Measurements from ENCODE around the gene MYEF2.

The MYEF2 gene

DNA sequence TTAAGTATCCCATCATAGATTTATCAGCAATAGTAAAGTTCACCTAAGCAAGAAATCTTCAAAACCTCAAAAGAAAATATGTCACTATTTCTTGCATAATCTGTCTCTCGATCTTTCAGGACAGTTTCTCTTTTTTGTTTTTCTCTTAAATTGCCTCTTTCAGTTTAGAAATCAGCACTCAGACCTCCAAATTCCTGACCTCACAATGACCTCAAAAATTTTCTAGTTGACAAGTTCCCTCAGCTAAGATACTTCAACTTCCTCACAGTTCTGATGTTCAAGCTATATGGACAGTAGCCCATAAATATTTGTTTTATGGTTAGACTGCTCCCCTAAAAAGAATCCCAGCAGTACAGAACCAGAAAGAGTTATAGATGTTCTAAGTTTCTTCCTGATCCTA is 33.2 kb downstream of the MYEF2 start:
- no peak for DNase-seq

DNA sequence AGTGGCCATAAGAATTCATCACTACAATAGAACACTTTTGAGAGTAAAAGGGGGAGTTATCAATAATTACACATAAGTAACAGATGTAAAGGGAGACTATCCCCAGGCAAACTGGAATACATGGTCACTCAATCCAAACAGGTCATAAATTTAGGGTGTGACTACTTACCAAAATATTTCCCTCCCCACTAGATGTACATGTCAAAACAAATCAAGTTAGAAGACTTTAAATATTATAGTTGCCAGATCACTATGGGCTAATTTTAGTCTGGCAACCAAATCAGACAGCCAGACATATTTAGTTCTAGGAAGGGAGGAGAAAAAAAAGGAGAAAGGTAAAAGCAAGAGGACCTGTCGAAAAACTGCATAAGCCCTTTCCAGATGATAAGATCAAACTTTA is 34.2 kb downstream of the MYEF2 start:
- DNase-seq: no peak

DNA sequence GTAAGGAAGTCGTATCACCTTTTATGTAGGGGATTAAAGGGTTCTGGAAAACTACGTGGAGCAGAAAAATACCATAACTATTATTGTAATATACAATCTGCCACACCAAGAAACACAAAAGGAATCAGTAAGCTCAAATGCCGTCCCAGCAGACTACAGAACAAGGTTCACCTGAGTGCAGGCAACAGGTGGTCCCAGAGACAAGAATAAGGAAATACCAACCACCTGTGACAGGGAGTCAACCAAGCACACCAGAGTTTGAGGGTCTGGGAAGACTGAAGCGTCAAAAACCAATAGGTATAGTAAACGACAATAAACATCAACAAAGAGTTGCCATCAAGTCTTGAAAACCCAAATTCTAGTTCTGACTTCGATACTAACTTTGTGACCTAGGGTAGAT is 45.2 kb downstream of the MYEF2 start:
- DNase-seq: no peak

DNA sequence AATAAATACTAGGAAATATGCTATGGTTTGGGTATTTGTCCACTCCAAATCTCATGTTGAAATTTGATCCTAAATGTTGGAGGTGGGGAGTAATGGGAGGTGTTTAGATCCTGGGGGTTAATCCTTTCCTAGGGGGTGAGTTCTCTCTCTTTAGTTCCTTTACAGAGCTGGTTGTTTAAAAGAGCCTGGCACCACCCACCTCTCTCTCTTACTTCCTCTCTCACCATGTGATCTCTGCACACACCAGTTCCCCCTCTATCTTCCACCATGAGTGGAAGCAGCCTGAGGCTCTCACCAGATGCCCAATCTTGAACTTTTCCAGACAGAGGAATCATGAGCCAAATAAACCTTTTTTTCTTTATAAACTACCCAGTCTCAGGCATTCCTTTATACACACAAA is 46.8 kb downstream of the MYEF2 start:
- DNase-seq: no peak

DNA sequence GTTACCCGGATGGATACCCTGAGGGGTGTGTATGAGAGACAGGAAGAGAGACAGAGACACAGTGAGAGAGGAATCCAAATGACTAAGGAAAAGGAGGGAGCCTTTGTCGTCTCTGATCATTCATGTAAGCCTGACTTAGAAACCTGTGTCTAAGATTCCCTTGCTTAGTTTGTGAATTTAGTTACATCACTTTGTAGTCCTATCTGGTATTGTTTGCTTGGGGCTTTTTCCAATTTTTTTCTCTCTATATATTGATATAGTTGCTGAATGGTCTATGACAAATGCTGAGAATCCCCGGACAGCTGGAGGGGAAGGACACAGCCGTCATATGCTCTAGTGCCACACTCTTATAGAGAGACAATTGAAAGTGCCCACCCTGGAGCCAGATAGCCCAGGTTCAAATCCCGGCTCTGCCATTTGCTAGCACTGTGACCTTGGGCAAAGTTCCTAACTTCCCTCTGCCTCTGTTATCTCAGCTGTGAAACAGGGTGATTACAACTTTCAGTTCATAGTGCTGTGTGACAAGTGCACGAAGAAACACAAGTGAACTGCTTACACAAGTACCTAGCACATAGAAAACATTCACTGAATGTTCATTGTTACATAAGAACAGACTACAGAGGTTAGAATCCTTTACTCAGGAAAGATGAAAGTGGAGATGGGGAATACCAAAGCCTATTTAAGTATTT is 51.3 kb downstream of the MYEF2 start:
- no peak for DNase-seq

DNA sequence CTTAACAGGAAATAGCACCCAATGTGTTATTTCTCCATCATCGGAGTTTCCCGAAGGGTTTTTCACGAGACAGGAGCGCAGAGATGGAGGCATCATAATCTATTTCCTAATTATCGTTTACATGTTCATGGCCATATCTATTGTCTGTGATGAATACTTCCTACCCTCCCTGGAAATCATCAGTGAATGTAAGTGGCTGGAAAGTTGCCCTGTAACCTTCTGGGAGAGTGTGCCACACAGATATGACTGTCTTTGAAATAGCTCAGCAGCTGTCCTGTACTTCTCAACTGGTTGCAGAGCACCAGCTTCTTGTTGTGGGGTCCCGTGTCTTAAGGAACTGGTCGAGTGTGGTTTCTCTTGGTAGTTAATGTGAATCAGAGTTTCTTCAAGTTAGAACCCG is 56.2 kb downstream of the MYEF2 start:
- no peak for DNase-seq

DNA sequence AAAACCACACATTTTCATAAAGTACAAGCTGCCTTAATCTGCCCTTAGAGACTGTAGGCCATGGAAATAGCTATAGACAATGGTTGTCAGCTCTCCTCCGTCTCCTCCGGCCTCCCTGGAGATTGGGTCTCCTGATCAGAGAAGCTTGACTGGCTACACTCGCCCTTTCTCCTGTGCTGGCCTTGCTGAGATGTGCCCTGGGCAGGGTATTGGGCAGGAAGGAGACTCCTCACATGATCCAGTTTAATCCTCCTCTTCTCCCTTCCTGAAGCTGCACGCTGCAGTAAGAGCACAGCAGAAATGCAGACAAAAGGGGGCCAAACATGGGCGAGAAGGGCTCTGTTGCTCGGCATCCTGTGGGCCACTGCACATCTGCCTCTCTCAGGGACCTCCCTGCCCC is 57.4 kb downstream of the MYEF2 start, which contains the start of gene SLC24A5:
TSS of gene SLC24A5 (plus strand) at position 246 of the 400 bp plus-strand sequence. CDS start at position 301, 55 bp downstream.
- DNase-seq: no peak

DNA sequence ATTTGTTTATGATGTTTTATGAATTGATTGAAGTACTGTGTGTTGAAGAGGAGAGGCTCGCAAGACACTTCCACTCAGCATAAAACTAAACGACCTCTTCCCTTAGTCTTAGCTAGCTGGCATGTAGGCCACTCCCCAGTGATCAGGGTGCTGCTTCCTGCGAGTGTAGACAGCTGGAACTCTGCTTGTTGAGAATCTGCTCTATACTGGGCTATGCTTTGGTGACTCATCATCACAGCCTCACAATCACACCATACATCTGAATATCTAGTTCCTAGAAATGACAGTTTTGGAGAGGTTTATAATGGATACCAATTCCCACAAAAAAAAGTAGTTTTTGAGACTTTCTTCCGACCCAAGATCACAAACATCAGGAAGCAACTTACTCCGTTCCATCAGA is 58.8 kb downstream of the MYEF2 start:
- DNase-seq: no peak

DNA sequence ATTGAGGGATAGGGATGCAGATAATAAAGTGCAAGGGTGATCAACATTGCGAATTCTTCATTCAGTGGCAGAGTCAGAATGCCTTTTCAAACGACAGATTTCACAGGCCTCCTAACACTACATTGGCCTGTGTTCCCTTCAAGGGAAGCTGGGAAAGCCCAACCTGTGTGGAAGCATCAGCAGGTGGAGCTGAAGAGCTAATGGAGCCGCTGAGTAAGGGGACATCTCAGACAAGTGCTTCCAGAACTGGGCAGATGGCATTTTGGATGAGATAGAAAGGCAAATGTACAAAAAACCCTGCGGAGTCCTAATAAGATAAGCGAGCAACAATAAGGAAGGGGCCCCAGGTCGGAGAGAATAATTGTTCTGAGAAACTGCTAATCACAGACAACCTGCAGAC is 65.9 kb downstream of the MYEF2 start:
- DNase-seq: no peak

DNA sequence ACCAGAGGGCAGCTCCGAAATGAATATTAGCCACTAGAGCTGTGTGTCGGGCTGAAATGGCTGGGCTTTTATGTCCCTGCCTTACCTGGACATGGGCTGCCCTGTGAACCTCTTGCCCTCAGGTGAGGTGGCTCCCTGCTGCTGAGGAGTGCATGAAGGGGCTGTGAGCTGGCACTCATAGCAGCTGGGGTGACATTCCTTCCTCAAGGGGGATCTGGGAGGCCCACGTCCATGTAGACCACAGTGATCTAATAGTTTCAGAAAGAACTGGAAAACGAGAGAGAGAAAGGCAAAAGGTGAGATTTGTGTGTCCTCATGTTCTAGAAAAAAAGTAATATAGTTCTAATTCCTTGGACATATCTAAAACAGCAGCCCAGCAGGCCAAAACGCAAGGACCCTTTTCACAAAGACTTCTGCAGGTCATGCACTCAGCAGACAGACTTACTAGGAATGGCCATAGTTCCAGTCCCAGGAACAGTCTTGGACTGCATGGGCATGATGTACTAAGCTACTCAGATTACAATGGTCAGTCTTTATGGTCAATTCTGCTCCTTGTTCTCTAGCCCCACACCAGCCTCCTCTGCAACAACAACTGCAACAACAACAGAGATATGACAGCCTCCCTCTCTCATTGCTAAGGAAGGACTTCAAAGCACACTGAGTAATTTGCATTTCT is 68.1 kb downstream of the MYEF2 start:
- no peak for DNase-seq

DNA sequence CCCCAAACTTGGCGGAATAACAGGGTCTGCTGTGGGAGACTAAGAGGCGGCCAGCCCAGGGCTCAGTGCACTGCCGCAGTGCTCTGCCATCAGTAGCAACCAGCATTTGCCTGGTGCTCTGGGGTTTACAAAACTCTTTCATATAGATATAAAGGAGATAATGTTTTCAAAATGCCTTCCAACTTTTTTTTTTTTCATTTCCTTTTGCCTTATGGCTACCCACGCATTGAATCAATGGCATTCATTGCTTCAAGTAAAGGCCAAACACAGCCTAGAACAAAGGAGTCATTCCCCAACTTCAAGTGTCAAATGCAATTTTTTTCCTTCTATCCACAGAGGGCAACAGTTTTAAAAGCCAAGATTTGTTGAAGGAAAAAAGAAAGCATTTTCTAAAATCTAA is 68.9 kb downstream of the MYEF2 start:
- no peak for DNase-seq

DNA sequence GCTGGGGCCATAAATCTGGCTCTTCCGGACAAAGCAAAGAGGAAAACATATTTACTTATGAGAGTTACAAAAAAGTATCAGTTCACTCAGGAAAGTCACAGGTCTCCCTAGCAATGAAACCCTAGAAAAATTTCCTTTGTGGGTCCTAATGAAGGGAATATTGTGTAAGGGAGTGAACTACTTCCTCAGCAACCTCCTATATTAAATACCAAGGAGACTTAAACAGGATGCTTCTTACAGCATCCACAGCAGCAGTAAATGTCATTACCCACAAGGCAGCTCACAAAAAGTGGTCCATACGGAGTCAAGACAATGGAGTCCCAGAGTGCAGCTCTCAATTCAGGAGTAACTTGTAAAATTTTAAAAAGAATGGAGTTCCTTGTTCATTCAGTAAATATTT is 72.2 kb downstream of the MYEF2 start:
- no peak for DNase-seq

DNA sequence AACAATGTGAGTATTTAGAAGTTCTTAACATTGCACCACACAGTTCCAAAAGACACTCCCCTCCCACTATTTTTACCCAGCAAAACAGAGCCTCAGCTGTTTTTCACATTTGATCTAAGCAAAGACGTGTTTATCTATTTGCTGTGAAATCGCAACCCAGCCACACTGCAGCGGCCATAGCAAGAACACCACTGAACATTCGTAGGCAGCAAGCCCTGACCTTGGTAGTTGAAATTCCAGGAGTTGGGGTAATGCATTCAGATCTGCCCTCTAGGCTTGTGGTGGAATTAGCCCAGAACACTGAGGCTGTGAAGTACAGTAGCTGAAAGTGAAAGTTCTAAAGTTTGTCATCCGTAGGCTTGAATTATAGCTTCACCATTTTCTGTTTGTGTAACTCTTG is 74.4 kb downstream of the MYEF2 start:
- no peak for DNase-seq

DNA sequence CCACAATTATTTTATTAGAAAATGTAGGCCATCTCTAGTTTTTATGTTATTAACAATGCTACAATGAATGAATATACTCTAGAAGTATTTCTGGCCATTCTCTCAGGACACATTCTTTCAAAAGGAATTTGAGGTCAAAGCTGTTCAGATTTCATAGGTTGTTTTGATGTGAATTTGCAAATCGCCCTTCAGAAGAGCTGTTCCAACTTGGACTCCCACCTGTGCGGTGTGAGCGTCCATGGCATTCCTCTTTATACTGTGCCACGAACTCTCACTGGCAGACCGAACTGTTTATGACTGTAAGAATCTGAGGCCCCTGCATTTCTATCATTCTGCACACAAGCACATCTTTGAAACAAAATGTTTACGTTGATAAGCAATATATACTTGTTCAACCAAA is 75.9 kb downstream of the MYEF2 start:
- no peak for DNase-seq

DNA sequence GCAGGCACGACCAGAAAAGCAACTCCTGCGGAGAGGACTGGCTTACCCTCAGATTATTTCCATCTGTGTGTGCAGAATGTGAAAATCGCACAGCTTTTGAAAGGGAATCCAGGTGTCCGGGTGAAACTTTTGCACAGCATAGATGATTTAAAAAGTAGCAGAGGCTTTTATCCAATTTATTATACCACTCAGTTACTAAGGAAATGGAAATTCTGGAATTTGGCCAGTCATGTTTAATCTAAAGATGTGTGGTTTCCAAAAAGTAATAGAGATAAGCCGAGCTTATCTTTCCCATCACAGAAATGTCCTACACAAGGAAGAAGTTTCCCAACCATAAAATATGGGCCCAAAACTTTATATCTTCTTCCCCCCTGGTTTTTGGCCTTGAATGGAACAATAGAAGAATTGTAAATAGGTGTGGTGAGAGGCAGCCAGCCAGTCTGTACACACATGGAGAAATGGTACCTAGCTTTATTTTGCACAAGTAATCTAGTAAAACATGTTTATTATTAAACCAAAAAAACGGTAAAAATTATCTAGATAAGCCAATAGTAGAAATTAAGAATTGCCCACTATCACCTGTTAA is 76.6 kb downstream of the MYEF2 start:
- DNase-seq: no peak

DNA sequence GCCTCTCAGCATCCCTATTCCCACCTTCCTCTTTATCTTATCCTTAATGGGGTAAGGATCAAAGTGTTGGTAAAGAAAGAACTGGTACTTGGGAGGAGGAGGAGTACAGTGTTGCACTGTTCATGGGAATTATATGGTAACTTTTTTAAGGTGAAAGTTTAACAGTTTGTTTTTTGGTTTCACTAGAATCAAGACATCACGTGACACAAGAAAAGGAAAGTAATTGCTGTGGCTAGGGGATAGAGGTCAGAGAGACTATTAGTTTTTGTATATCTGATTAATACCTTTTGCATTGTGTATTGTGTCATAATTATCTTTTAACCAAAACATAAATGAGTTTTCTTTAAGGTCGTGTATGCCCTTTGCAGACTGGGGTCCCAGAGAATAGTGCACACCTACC is 80.8 kb downstream of the MYEF2 start:
- no peak for DNase-seq

DNA sequence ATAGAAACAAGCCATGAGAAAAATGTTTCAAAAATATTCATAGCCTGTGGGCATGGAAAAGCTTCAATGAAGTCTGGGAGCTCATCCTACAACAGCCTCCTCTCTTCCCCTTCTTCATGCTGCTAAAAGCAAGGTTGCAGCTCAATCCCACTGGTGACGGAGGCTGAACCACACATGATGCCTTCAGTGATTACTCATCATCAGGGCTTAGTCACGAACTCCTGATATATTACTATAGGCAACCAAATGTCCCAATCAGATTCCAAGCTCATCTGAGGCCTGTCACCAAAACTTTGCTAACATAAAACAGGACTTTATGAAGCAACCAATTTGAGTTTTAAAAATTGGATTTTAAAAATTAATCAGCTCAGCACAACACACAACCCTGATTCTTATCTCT is 81.3 kb downstream of the MYEF2 start:
- DNase-seq: no peak

DNA sequence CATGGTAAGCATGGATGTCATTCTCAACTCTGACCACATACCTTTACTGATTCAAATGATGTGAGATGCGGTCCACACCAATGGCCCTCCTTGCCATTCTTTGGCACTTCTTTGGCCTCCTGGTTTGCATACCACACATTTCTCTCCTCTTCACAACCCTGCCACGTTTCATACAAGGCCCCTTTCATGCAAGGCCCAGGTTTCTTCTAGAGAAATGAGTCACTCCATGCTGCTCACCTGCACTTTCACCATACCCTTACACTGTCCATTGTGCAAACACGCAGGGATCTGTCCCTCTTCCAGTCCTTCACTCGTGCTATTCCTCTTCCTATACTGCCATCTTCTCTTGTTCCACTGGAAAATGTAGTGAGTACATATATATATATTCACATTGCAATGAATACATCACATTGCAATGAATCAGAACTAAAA is 81.7 kb downstream of the MYEF2 start:
- DNase-seq: no peak

DNA sequence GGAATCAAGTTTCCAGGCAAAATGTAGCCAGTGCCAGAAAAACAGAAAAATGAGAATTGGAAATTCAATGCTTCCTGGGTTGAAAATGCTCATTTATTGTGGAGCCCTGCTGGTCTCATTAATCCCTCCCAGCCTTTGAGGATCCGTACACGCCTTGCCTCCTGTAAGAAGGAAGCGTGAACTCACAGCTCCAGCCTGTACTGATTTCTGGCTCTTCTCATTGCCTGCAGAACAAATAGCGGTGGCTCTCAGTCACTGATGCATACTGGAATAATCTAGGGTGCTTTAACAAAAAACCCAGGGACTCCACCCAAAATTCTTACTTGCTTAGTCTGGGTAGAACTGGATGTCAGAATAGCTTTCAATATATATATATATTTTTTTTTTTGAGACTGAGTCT is 86.6 kb downstream of the MYEF2 start:
- no peak for DNase-seq

DNA sequence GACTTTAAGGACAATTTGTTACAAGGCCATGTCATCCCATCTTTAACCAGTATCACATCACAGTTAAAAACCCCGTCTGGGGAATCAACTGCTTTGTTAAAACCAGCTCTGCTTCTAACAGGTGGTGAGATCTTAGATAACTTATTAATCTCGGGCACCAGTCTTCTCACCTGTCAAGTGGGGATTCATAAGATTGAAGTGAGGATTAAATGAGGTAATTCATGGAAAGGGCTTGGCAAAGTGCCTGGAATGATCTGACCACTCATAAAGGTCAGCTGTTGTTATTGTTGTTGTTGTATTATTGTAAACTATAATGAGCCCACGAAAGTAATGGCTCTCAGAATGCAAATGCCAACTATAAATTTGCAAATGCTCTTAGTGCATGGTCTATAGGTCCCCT is 87.4 kb downstream of the MYEF2 start:
- DNase-seq: no peak

DNA sequence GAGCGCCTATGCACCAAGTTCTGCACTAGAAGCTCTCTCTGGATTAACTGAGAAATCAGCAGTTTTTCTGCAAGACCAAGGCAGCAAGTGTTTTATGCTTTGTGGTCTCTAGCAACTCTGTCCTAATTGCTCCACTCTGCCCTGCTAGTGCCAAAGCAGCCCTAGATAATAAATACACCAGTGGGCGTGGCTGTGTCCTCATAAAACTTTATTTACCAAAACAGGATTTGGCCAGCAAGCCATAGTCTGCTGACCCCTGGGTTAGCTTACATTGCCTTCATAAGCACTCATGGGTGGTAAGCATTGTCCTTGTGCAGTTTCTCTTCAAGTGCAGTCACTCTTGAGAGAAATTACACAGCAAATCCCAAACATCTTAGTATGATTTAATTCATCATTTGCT is 88.0 kb downstream of the MYEF2 start:
- no peak for DNase-seq

DNA sequence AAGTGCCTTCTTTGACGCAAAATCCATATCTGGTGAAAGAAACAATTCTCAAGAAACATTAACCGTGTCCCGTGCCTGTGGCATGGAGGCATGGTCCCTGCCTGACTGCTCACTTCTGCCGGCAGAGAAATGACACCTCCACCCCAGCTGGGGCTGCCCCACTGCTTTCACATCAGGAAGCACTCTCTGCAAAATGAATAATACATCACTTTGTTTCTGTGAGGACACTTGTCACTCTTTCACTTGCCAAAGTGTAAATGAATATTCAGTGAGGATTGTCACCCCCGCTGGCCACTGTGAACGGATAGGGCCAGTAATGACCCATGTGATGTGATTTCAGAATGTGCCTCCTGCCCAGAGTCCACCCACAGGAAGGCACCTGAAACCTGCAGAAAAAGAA is 88.4 kb downstream of the MYEF2 start:
- DNase-seq: no peak

DNA sequence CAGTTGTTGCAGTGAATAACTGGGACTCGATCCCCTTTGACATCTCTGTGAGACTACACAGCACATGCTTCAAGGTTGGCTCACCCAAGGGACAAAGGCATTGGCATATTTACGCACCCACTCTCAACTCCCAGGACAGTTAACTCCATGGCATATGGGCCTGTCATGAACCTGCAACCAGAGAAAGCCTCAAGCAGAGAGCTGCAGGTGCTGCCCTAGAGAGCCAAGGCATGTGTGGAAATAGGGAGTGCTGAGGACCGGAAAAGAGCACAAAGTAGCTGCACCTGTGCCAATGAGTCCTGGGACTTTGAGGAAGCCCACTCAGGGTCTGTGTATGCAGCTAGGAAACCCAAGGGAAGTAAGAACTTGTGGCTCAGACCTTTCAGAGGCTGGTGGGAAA is 90.3 kb downstream of the MYEF2 start:
- DNase-seq: no peak

DNA sequence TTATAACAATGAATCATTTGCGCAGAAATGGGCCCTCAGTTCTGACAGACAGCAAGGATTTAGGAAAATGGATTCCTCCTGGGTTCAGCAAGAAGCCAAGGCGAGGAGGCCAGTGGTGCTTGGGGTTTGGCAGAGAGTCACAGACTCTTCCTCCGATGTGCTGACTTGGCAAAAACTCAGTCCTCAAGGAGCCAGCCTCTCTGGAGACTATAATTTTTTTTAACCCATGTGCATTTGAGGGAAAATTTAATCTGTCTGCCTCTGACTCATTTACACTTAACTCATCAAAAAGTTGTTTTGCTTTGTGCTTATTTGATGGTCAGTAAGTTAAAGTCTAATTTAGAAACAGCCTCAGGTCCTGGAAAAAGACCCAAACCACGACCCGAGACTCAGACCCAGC is 91.5 kb downstream of the MYEF2 start:
- DNase-seq: no peak

DNA sequence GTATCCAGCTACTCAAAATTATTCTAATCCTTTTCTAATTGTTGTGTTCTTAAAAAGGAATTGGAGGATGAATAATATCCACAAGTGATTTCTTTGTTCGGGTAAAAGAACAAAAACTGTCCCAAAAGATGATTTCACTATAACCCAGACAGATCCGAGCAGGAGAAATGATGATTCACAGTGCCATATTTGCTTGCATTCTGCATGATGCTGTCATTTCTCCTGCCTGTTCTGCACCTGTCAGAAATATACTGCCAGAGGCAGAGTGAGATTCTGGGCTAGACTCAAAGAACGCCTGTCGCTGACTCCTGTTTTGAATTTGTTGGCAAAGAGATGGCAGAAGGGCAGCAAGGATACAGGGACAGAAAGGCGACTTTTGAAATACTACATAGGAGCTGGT is 92.0 kb downstream of the MYEF2 start:
- no peak for DNase-seq

Data from activated CD4-positive, alpha-beta T cell treated with anti-CD3 and anti-CD28 coated beads for 1 hour (primary cell).